GM23248 (cell line): Measurements from ENCODE around the gene PAQR9.

Source experiments
- EZH2 ChIP-seq: fragments of 200-600 bp; sonication (generic); IDR thresholded peaks from 2 replicates; pipeline ENCODE4 v1.6.1; 2018; ENCODE audit warnings: antibody characterized with exemption, mild to moderate bottlenecking; ENCODE audit not compliant: insufficient read depth, poor library complexity, severe bottlenecking
- EZH2phosphoT487 ChIP-seq: fragments of 200-600 bp; sonication (generic); IDR thresholded peaks from 2 replicates; pipeline ENCODE4 v1.6.1; 2018; ENCODE audit warnings: antibody characterized with exemption, moderate library complexity, mild to moderate bottlenecking, low read depth; ENCODE audit not compliant: insufficient read depth

DNA sequence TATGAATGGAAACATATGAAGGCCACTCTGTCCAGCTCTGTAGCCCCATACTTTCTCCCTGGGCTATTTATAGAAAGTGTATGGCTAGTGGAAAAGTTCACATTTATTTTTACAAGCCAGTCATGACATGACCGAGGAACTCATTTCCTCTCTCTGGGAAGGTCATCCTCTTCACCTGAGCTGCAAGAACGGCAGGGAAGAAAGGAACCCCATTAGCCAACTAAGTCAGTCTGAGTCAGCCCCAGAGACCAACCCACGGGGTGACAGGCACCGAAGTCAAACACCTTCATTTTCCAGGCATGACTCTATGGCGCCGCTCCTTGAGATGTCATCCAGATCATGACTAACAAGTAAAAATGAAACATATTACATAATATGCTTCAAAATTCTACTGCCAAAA is 4.8 kb downstream of the PAQR9 start:
- no peak for TF ChIP-seq EZH2
- no peak for TF ChIP-seq EZH2phosphoT487
